ENCODE results near the gene BMF.

Gene BMF

GRCh38 chr15:40053831-40054604 lies 54.7 kb downstream of the BMF start:
- H3K4me3 ChIP-seq (ENCODE audit: low read depth in 1 of 2, low read length in 2 of 2) = no peak overlapping the region
- H3K27ac ChIP-seq (ENCODE audit: low read depth, low read length) = no peak overlapping the region
- no peaks in the 10 kb centered on the region for H3K27me3 ChIP-seq (ENCODE audit: control insufficient read depth in 1 of 2, insufficient read depth in 2 of 2, low read length in 2 of 2)
- H3K9me3 ChIP-seq (ENCODE audit: control insufficient read depth in 1 of 2, low read length in 2 of 2) = no peaks in the 10 kb centered on the region
- H3K9ac ChIP-seq (ENCODE audit: low read depth in 1 of 2, low read length in 2 of 2) = no peak overlapping the region
- peaks cover 52 to 58% of the 10 kb centered on the region in 2 donors for H3K4me1 ChIP-seq (ENCODE audit: control insufficient read depth in 1 of 2, insufficient read depth in 2 of 2, low read length in 2 of 2)
- no peaks in the 10 kb centered on the region for H3K36me3 ChIP-seq (ENCODE audit: control insufficient read depth in 1 of 2, insufficient read depth in 2 of 2, low read length in 2 of 2)

- Histone ChIP-seq H3K27ac (ENCODE audit: low read depth, low read length) (no peak overlapping the region), H3K4me3 (ENCODE audit: low read depth in 1 of 2, low read length in 2 of 2) (no peak overlapping the region), H3K9ac (ENCODE audit: low read depth in 1 of 2, low read length in 2 of 2) (no peak overlapping the region), H3K27me3 (ENCODE audit: control insufficient read depth in 1 of 2, insufficient read depth in 2 of 2, low read length in 2 of 2) (no peaks in the 10 kb centered on the region), H3K9me3 (ENCODE audit: control insufficient read depth in 1 of 2, low read length in 2 of 2) (no peaks in the 10 kb centered on the region), H3K36me3 (ENCODE audit: control insufficient read depth in 1 of 2, insufficient read depth in 2 of 2, low read length in 2 of 2) (no peaks in the 10 kb centered on the region), H3K4me1 (ENCODE audit: control insufficient read depth in 1 of 2, insufficient read depth in 2 of 2, low read length in 2 of 2) (peaks cover 56 to 61% of the 10 kb centered on the region in 2 donors)
These were observed 55.4 kb downstream of the BMF start for GRCh38 chr15:40053079-40053830.

GRCh38 chr15:40052604-40053003 lies 56.1 kb downstream of the BMF start:
- H3K9ac ChIP-seq (ENCODE audit: low read depth in 1 of 2, low read length in 2 of 2) = peak overlapping the region in 1 of 2 donors; percentile 3
- no peak overlapping the region for H3K27ac ChIP-seq (ENCODE audit: low read depth, low read length)
- no peak overlapping the region for H3K4me3 ChIP-seq (ENCODE audit: low read depth in 1 of 2, low read length in 2 of 2)
- H3K9me3 ChIP-seq (ENCODE audit: control insufficient read depth in 1 of 2, low read length in 2 of 2) = no peaks in the 10 kb centered on the region
- H3K4me1 ChIP-seq (ENCODE audit: control insufficient read depth in 1 of 2, insufficient read depth in 2 of 2, low read length in 2 of 2) = peaks cover 62 to 67% of the 10 kb centered on the region in 2 donors
- no peaks in the 10 kb centered on the region for H3K27me3 ChIP-seq (ENCODE audit: control insufficient read depth in 1 of 2, insufficient read depth in 2 of 2, low read length in 2 of 2)
- no peaks in the 10 kb centered on the region for H3K36me3 ChIP-seq (ENCODE audit: control insufficient read depth in 1 of 2, insufficient read depth in 2 of 2, low read length in 2 of 2)

- peaks cover 70 to 75% of the 10 kb centered on the region in 2 donors for H3K4me1 ChIP-seq (ENCODE audit: control insufficient read depth in 1 of 2, insufficient read depth in 2 of 2, low read length in 2 of 2)
These were observed 56.9 kb downstream of the BMF start for GRCh38 chr15:40051616-40052415.

GRCh38 chr15:40050788-40051470 lies 57.8 kb downstream of the BMF start:
- no peak overlapping the region for H3K27ac ChIP-seq (ENCODE audit: low read depth, low read length)

More at GRCh38 chr15:40051616-40052415, 56.9 kb downstream of the BMF start:
- no peaks in the 10 kb centered on the region for H3K27me3 ChIP-seq (ENCODE audit: control insufficient read depth in 1 of 2, insufficient read depth in 2 of 2, low read length in 2 of 2)
- no peak overlapping the region for H3K27ac ChIP-seq (ENCODE audit: low read depth, low read length)
- H3K36me3 ChIP-seq (ENCODE audit: control insufficient read depth in 1 of 2, insufficient read depth in 2 of 2, low read length in 2 of 2) = no peaks in the 10 kb centered on the region
- H3K4me3 ChIP-seq (ENCODE audit: low read depth in 1 of 2, low read length in 2 of 2) = peak overlapping the region in 1 of 2 donors; percentile 4
- H3K9ac ChIP-seq (ENCODE audit: low read depth in 1 of 2, low read length in 2 of 2) = peak overlapping the region in 1 of 2 donors; percentile 30
- no peaks in the 10 kb centered on the region for H3K9me3 ChIP-seq (ENCODE audit: control insufficient read depth in 1 of 2, low read length in 2 of 2)

GRCh38 chr15:40048926-40049475 lies 59.7 kb downstream of the BMF start:
- peaks cover 73% of the 10 kb centered on the region in 2 donors for H3K4me1 ChIP-seq (ENCODE audit: control insufficient read depth in 1 of 2, insufficient read depth in 2 of 2, low read length in 2 of 2)
- H3K9me3 ChIP-seq (ENCODE audit: control insufficient read depth in 1 of 2, low read length in 2 of 2) = no peaks in the 10 kb centered on the region
- H3K27me3 ChIP-seq (ENCODE audit: control insufficient read depth in 1 of 2, insufficient read depth in 2 of 2, low read length in 2 of 2) = no peaks in the 10 kb centered on the region
- no peak overlapping the region for H3K4me3 ChIP-seq (ENCODE audit: low read depth in 1 of 2, low read length in 2 of 2)
- no peaks in the 10 kb centered on the region for H3K36me3 ChIP-seq (ENCODE audit: control insufficient read depth in 1 of 2, insufficient read depth in 2 of 2, low read length in 2 of 2)
- no peak overlapping the region for H3K27ac ChIP-seq (ENCODE audit: low read depth, low read length)
- no peak overlapping the region for H3K9ac ChIP-seq (ENCODE audit: low read depth in 1 of 2, low read length in 2 of 2)

More at GRCh38 chr15:40050788-40051470, 57.8 kb downstream of the BMF start:
- H3K36me3 ChIP-seq (ENCODE audit: control insufficient read depth in 1 of 2, insufficient read depth in 2 of 2, low read length in 2 of 2) = no peaks in the 10 kb centered on the region
- no peaks in the 10 kb centered on the region for H3K27me3 ChIP-seq (ENCODE audit: control insufficient read depth in 1 of 2, insufficient read depth in 2 of 2, low read length in 2 of 2)
- H3K9me3 ChIP-seq (ENCODE audit: control insufficient read depth in 1 of 2, low read length in 2 of 2) = no peaks in the 10 kb centered on the region
- H3K4me3 ChIP-seq (ENCODE audit: low read depth in 1 of 2, low read length in 2 of 2) = peak overlapping the region in 1 of 2 donors; percentile 4
- peak overlapping the region in 1 of 2 donors; percentile 30 for H3K9ac ChIP-seq (ENCODE audit: low read depth in 1 of 2, low read length in 2 of 2)
- H3K4me1 ChIP-seq (ENCODE audit: control insufficient read depth in 1 of 2, insufficient read depth in 2 of 2, low read length in 2 of 2) = peaks cover 73 to 81% of the 10 kb centered on the region in 2 donors

GRCh38 chr15:40048211-40048792 lies 60.4 kb downstream of the BMF start:
- no peaks in the 10 kb centered on the region for H3K36me3 ChIP-seq (ENCODE audit: control insufficient read depth in 1 of 2, insufficient read depth in 2 of 2, low read length in 2 of 2)
- no peak overlapping the region for H3K9ac ChIP-seq (ENCODE audit: low read depth in 1 of 2, low read length in 2 of 2)
- H3K4me3 ChIP-seq (ENCODE audit: low read depth in 1 of 2, low read length in 2 of 2) = no peak overlapping the region
- H3K4me1 ChIP-seq (ENCODE audit: control insufficient read depth in 1 of 2, insufficient read depth in 2 of 2, low read length in 2 of 2) = peaks cover 66 to 67% of the 10 kb centered on the region in 2 donors
- H3K27ac ChIP-seq (ENCODE audit: low read depth, low read length) = peak overlapping the region; percentile 39
- H3K9me3 ChIP-seq (ENCODE audit: control insufficient read depth in 1 of 2, low read length in 2 of 2) = no peaks in the 10 kb centered on the region
- H3K27me3 ChIP-seq (ENCODE audit: control insufficient read depth in 1 of 2, insufficient read depth in 2 of 2, low read length in 2 of 2) = no peaks in the 10 kb centered on the region

GRCh38 chr15:40047415-40048210 lies 61.1 kb downstream of the BMF start:
- Histone ChIP-seq H3K27me3 (ENCODE audit: control insufficient read depth in 1 of 2, insufficient read depth in 2 of 2, low read length in 2 of 2) (no peaks in the 10 kb centered on the region), H3K9me3 (ENCODE audit: control insufficient read depth in 1 of 2, low read length in 2 of 2) (no peaks in the 10 kb centered on the region), H3K36me3 (ENCODE audit: control insufficient read depth in 1 of 2, insufficient read depth in 2 of 2, low read length in 2 of 2) (no peaks in the 10 kb centered on the region), H3K9ac (ENCODE audit: low read depth in 1 of 2, low read length in 2 of 2) (peak overlapping the region in 1 of 2 donors; percentile 0), H3K4me3 (ENCODE audit: low read depth in 1 of 2, low read length in 2 of 2) (peak overlapping the region in 1 of 2 donors; percentile 21), H3K27ac (ENCODE audit: low read depth, low read length) (peak overlapping the region; percentile 39), H3K4me1 (ENCODE audit: control insufficient read depth in 1 of 2, insufficient read depth in 2 of 2, low read length in 2 of 2) (peaks cover 59 to 60% of the 10 kb centered on the region in 2 donors)
